Activated naive CD8-positive, alpha-beta T cell treated with anti-CD3 and anti-CD28 coated beads, Interleukin-2, amount 50 U/mL, for 16 hours (primary cell): ENCODE data around the gene UFL1.
A peak's percentile ranks its signal among the peaks of the same experiment; 100 is the strongest.
"Not testable (repeated sequence)": the region's sequence is repeated elsewhere in the genome, so short reads cannot be mapped to it uniquely, and the experiment has no call there.

ENCODE experiments used
- DNase-seq: peaks from one replicate; pipeline ENCODE4 v3.0.0-alpha.2; 2020; ENCODE audit warnings: low read depth, low spot score

The UFL1 gene

DNA sequence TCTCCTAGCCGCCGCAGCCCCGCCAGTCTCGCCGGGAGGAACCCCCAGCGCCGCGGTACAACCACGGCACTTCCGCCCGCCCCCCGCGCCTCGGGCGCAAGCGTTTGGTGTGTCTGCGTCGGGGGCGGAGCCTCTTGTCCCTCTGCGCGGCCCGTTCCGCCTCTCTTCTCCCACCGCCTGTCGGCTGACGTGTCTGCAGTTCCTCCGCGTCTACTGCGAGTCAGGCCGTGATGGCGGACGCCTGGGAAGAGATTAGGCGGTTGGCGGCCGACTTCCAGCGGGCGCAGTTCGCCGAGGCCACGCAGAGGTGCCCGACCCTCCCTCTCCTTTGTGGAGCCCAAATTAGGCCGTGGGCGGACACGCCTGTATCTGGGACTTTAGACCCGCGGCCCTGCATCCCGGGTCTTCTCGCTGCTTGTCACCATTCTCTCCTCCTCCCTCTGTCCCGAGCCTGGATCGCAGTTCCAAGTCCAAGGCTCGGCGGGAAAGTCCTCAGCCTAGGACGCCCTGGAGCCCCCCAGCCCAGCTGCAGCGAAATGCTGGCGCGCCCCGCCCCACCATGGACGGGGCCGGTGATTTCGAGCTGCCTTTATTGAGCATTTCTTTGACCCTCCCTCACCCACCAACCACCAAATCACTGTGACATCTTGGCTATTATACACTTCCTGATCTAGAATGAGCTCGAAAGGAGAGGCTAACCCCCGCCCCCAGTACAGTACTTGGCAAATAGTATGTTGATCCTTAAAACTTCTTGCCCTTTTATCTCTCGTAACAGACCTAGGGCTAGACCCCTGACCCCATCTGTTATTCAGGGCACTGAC lies at the start of gene UFL1:
Gene UFL1 (plus strand): TSS at position 163 of the 821 bp plus-strand sequence. CDS start 68 bp downstream, at position 231.
- DNase-seq, result peak; percentile 90

DNA sequence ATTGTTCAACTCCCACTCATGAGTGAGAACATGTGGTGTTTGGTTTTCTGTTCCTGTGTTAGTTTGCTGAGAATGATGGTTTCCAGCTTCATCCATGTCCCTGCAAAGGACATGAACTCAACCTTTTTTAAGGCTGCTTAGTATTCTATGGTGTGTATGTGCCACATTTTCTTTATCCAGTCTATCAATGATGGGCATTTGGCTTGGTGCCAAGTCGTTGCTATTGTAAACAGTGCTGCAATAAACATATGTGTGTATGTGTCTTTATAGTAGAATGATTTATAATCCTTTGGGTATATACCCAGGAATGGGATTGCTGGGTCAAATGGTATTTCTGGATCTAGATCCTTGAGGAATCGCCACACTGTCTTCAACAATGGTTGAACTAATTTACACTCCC lies 49.3 kb upstream of the UFL1 start:
- DNase-seq, result not testable (repeated sequence)

DNA sequence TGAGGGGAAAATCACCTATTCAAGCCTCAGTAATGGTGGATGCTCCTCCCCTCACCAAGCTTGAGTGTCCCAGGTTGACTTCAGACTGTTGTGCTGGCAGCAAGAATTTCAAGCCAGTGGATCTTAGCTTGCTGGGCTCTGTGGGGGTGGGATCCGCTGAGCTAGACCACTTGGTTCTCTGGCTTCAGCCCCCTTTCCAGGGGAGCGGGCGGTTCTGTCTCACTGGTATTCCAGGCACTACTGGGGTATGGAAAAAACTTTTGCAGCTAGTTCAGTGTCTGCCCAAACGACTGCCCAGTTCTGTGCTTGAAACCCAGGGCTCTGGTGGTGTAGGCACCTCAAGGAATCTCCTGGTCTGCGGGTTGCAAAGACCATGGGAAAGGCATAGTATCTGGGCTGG lies 42.9 kb upstream of the UFL1 start:
- no peak for DNase-seq

DNA sequence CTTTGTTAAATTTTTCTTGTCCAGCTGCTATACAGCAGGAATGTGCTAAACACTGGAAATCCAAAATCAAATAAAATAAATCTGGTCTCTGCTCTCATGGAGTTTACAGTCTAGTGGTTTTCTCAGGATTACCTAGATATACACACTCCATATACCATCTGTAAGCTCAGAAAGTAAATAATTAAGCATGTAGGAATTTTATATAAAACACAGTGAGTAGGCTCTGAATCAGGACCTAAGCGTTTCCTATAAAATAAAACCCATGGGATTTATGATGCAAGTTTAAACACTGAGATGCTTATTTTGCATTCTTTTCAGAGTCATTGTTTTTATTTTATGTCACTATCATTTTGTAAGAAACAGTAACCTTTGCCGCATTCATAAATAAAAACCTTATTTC lies 29.7 kb upstream of the UFL1 start:
- DNase-seq, result no peak

DNA sequence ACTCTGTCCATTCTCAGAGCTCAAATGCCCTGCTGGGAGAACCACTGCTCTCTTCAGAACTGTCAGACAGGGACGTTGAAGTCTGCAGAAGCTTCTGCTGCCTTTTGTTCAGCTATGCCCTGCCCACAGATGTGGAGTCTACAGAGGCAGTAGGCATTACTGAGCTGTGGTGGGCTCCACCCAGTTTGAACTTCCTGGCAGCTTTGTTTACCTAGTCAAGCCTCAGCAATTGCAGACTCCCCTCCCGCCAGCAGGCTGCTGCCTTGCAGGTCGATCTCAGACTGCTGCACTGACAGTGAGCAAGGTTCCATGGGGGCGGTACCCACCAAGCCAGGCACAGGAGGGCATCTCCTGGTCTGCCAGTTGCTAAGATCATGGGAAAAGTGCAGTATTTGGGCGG lies 21.8 kb upstream of the UFL1 start:
- no peak for DNase-seq

DNA sequence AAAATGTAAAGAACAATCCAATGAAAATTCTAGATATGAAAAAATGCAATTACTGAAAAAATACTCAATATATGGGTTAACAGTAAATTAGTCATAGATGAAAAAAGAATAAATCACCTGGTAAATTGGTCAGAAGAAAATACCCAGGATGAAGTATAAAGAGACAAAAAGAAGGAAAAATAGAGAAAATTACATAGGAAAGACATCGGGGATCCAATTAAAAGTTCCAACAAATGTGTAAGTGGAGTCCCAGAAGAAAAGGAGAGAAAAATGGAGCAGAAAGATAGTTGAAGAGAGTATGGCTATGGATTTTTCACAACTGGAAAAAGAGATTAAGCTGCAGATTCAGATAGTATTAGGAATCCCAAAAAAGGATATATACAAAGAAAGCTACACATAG lies 18.7 kb upstream of the UFL1 start:
- DNase-seq, result no peak

DNA sequence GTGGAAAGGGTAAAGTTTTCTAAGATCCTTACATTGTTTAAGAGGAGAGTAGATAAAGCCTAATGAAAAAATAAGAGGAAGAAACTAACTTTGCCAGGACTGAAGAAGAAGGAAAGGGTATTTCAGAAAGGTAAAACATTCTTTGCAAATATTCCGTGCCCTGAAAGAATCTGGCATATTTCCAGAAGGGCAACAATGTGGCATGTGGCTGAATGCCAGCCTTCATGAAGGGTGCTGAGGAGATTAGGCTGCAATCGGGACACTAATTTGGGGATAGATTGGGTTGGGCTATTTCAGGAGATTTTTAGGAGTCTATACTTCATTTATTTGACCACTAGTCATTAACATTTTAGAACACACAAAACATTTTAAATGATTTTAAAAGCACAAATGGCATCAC lies 16.2 kb upstream of the UFL1 start:
- no peak for DNase-seq

DNA sequence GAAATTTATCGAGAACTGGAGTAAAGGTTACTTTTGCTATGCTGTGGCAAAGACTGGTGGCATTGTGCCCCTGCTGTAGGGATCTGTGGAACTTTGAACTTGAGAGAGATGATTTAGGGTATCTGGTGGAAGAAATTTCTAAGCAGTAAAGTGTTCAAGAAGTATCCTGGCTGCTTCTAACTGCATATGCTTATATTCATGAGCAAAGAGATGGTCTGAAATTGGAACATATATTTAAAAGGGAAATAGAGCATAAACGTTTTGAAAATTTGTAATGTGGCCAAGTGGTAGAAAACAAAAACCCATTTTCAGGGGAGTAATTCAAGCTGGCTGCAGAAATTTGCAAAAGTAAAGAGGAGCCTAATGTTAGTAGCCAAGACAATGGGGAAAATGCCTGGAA lies 12.3 kb upstream of the UFL1 start:
- DNase-seq, result no peak

DNA sequence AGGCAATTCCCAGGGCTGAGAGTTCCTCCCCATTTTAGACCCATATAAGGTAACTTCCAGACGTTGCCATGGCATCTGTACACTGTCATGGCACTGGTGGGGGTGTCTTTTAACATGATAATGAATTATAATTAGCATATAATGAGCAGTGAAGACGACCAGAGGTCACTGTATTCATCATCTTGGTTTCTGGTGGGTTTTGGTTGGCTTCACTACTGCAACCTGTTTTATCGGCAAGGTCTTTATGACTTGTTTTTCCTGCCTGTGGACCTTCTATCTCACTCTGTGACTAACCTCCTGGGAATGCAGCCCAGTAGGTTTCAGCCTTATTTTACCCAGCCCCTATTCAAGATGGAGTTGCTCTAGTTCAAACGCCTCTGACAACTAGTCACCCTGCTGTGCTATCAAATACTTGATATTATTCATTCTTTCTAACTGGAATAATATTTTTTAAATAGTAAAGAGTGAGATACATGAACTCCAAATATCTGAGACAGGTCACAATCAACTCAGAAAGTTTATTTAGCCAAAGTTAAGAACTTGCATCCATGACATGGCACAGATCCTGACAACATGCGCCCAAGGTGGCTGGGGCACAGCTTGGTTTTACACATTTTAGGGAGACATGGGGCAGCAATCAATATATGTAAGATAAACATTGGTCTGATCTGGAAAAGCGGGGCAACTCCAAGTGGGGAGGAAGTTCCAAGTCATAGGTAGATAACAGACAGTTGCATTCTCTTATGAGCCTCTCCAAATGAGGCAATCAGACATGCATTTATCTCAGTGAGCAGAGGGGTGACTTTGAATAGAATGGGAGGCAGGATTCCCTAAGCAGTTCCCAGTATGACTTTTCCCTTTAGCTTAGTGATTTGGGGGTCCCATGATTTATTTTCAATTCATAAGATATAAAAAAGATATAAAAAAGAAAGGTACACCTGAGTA lies 1.2 kb upstream of the UFL1 start:
- no peak for DNase-seq

DNA sequence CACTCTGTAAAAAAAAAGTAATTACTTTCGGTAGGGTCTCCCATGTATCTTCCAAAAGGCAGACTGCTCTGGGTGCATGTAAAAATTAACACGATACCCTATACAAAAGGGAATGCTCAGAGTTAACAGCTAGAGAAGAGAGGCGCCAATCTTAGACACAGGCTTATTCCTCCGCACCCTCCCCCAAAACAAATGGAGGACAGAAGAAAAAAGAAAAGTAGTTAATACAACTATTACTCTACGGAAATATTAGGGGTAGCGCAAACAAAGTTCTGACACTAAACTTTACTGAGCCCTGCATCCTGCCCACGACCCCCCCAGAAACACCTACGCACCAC lies 331 bp upstream of the UFL1 start:
- DNase-seq, result no peak

DNA sequence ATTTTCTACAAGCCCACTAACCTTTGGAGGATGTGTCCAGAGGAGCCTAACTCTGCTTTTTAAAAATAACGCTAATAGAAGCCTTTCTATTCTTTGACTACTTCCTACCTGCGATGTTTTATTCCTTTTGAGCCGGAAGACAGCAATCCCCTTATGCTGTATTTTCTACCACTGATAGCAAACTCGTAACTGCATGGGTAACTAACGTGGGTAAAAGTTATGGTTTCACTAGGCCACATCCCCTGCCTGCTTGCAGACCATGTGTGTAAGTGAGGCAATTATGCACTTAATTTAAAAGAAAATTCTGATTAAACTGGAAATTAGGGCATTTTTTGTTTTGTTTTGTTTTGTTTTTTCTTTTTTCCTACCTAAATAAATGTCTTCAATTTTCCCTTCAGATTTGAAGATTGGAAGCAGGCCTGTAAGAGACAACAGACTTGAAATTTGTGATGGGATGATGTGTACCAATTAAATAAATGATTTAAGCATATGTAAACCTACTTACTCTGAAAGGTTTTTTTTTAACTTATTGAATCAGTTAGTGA lies 931 bp downstream of the UFL1 start:
- DNase-seq, result no peak

DNA sequence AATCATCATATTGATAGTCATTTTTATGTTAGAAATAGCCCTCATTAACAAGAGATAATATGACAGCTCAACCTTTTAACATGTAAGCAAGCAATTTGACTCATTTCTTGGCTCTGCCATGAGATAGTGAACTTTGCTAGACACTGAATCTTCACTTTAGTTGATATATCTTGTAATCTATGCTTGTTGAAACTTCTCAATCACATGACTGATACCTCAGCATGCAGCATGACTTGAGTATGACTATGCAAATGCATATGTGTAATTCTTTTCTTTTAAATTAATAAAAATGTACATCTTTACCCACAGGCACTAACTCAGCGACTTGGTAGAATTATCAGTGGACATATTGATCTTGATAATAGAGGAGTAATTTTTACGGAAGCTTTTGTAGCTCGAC lies 6.6 kb downstream of the UFL1 start:
- no peak for DNase-seq

DNA sequence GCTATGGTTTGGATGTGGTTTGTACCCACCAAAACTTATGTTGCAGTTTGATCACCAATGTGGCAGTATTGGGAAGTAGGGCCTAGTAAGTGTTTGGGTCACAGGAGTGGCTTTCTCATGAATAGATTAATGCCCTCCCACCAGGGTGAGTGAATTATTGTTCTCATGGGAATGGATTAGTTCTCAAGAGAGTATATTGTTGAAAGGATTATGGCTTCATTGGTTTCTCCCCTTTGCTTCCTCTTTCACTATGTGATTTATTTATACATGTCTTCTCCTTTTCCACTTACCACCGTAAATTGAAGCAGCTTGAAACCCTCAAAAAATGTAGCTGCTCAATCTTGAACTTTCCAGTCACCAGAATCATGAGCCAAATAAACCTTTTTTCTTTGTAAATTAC lies 10.8 kb downstream of the UFL1 start:
- DNase-seq, result no peak

DNA sequence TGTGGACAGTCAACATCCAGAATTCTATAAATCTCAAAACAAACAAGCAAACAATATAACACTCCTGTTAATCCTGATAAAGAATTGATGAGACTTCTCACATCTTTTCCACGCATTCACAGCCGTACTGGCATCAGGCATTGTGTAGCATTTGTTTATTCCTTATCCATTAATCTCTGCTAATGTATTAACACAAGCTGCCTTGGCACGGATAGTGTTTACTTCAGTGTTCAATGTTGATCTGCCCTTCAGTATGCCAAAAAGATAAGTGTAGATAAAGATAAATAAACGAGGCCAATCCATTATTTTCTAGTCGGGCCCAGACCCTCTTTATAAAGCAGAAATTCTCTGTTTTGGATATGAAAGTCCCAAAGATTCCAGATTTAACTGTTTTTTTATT lies 16.1 kb downstream of the UFL1 start:
- no peak for DNase-seq

DNA sequence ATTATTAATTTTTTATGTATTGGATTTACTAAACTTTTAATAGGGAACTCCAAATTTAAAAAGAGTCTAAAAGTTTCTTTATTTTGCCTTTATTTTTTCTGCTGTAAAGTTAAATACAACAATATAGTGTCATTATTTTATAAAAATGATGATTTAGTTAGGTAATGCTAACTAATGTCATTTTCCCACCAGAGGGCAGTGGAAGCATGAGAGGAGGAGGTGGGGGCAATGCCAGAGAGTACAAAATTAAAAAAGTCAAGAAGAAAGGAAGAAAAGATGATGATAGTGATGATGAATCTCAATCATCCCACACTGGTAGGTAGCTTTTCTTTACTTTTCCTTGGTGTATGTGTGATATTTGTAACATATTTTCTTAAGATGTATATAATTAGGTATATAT lies 21.1 kb downstream of the UFL1 start:
- no peak for DNase-seq

DNA sequence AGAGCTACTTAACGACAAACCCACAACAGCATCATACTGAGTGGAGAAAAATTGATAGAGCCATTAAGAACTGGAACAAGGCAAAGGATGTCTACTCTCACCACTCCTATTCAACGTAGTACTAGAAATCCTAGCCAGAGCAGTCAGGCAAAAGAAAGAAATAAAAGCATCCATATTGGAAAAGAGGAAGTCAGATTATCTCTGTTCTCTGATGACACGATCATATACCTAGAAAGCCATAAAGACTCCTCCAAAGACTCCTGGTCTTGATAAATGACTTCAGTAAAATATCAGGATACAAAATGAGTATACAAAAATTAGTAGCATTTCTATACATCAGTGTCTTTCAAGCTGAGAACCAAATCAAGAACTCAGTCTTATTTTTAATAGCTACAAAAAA lies 24.3 kb downstream of the UFL1 start:
- no peak for DNase-seq

DNA sequence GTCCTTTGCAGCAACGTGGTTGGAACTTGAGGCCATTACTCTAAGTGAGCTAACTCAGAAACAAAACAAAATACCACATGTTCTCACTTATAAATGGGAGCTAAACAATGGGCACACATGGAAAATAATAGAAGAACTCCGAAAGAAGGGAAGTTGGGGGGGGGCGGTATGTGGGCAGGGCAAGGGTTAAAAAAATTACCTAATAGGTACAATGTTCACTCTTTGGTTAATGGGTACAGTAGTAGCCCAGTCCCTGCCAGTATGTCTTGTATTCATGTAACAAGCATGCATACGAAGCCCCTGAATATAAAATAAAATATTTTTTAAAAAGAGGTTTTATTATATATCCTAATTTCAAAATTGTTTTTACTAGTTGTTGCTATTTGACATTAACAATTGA lies 26.0 kb downstream of the UFL1 start:
- no peak for DNase-seq

DNA sequence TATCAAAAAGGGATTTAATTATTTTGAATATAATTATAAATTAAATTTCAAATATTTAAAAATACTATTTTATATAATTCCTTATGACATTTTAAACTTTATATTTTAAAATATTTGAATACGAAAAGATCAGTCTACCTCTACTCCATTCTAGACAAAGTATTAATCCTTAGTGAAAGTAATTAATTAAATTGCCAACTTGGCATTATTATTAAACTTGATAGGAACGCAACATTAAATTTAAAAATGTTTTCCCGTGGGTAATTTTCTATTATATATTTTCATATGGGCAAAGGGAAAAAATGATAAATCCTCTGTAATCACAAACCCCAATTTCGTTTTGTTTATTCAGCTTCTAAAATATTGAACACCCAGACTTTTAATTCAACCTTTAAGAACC lies 33.0 kb downstream of the UFL1 start:
- no peak for DNase-seq

DNA sequence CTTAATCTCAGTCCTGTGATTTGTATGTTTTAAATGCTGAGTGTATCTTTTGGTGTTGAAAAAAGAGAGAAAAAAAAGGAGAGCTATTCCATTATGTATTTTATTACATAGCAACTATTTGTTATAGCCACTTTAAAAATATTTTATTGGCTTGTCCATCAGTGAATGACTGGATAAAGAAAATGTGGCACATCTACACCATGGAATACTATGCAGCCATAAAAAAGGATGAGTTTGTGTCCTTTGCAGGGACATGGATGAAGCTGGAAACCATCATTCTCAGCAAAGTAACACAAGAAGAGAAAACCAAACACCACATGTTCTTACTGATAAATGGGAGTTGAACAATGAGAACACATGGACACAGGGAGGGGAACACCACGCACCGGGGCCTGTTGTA lies 38.1 kb downstream of the UFL1 start:
- not testable (repeated sequence) for DNase-seq

DNA sequence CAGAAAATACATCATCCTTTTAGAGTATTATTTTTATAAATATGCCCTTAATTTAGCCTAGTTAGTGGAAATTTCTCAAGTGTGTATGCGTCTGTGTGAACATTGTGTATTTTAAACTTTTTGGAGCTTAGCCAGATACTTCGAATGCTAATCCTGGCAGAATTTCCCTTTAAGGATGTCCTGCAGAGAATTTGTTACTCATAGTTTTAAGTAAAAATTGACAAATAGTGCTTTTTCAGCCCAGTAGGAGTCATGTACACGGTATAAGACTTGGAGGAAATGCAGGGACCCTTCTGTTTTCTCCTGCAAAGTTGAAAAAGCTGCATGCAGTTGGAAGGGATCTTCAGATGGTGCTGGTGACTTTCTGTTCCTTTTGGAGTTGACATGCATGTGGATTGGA lies 41.3 kb downstream of the UFL1 start, which contains the start of gene FHL5:
Gene FHL5 (plus strand): TSS at position 243 of the 400 bp plus-strand sequence. CDS start 40,486 bp downstream, outside the sequence.
- DNase-seq, result no peak

DNA sequence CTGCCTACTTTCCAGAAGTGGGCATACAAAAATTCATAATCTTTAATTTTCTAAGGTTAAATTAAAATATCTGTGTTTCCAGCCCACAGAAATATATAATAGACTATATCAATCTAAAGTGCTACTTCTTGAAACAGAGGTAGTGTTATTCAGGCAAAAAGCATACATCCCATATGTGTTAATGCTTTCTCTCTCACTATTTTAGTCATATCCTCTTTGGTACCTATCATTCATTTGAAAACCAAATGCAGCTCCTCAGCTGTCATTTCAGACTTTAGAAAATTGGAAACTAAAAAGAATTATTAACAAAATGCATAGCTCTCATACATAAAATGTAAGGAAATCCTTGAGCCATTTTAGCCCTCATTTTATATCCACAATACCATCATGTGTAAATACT lies 42.2 kb downstream of the UFL1 start:
- no peak for DNase-seq

DNA sequence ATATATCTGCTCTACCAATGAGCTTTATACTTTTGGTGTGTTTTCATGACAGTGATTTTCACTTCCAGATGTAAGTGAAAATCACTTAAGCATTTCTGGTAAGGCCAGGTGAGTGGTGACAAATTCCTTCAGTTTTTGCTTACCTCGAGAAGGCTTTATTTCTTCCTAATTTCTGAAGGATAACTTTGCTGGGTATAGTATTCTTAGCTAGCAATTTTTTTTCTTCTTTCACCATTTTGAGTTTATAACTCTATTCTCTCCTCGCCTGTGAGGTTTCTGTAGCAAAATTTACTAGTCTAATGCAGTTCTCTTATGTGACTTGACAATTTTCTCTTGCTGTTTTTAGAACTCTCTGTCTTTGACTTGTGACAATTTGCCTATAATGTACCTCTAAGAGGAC lies 48.4 kb downstream of the UFL1 start:
- no peak for DNase-seq

DNA sequence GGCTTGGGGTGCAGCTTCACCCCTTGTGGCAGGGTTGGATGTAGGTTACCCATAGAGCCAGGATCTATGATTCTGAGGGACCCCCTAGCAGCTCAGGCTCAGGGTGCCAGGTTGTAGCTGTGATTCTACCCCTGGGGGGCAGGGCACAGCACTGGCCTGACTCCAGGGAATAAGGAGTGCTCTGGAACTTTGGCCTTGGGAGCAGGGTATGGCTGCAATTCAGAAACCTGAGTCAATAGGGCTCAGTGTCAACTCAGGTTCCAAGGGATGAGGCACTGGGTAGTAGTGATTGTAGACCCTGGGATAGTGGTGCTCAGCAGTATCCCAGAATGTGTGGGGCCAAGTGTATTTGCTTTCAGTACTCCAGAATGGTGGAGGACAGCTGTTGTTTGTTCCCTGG lies 49.9 kb downstream of the UFL1 start:
- no peak for DNase-seq
